ENCODE measurements around the gene RCN2.
"Not testable (repeated sequence)": the region's sequence is repeated elsewhere in the genome, so short reads cannot be mapped to it uniquely, and the experiment has no call there.

RCN2 gene

DNA sequence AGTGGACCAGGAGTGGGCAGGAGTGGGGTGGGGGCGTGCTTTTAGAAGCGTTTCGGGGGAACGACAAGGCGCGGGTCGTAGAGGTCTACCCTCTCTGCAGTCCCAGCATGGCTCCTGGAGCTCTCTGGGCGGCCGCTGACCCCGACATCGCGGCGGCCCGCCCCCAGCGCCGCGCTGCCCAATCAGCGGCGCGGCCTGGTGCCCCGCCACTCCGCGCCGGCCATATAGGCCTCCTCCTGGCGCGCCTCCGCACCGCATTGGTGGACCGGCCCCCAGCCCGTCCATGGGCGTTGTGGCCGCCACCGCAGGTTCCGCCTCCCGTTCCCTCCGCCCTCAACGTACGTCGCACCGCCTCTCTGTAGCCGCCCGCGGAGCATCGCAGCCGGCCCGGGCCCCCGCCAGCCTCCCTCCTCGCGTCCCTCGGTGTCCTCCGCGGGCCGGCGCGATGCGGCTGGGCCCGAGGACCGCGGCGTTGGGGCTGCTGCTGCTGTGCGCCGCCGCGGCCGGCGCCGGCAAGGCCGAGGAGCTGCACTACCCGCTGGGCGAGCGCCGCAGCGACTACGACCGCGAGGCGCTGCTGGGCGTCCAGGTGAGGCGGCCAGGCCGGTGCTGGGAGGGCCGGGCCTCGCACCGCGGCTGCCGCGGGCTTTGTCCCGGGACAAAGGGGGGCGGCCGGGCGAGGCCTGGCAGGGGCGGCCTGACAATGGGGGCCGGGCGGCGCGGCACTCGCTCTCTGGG is at the start of gene RCN2:
Gene RCN2, plus strand, starts transcription at position 353 of the 738 bp plus-strand sequence. Its CDS starts 93 bp downstream, at position 446.
- peak within 1 kb of the TSS; percentile 53 for H3K27ac ChIP-seq (ENCODE audit: low read depth, low read length)
- peak within 1 kb of the TSS; percentile 85 to 92 for H3K4me3 ChIP-seq (ENCODE audit: low read depth in 1 of 2, low read length in 2 of 2)
- peaks cover 0 to 10% of the 10 kb centered on the region in 2 donors for H3K36me3 ChIP-seq (ENCODE audit: control insufficient read depth in 1 of 2, insufficient read depth in 2 of 2, low read length in 2 of 2)
- no peaks in the 10 kb centered on the region for H3K9me3 ChIP-seq (ENCODE audit: control insufficient read depth in 1 of 2, low read length in 2 of 2)
- no peaks in the 10 kb centered on the region for H3K27me3 ChIP-seq (ENCODE audit: control insufficient read depth in 1 of 2, insufficient read depth in 2 of 2, low read length in 2 of 2)
- peaks cover 17 to 23% of the 10 kb centered on the region in 2 donors for H3K4me1 ChIP-seq (ENCODE audit: control insufficient read depth in 1 of 2, insufficient read depth in 2 of 2, low read length in 2 of 2)
- peak within 1 kb of the TSS; percentile 75 for H3K9ac ChIP-seq (ENCODE audit: low read depth in 1 of 2, low read length in 2 of 2)

GRCh38 chr15:76885212-76885611 is 46.3 kb upstream of the RCN2 start:
- Histone ChIP-seq H3K36me3 (ENCODE audit: control insufficient read depth in 1 of 2, insufficient read depth in 2 of 2, low read length in 2 of 2) (peaks cover 3 to 8% of the 10 kb centered on the region in 2 donors), H3K27ac (ENCODE audit: low read depth, low read length) (no peak overlapping the region), H3K9me3 (ENCODE audit: control insufficient read depth in 1 of 2, low read length in 2 of 2) (no peaks in the 10 kb centered on the region), H3K4me1 (ENCODE audit: control insufficient read depth in 1 of 2, insufficient read depth in 2 of 2, low read length in 2 of 2) (no peaks in the 10 kb centered on the region), H3K9ac (ENCODE audit: low read depth in 1 of 2, low read length in 2 of 2) (no peak overlapping the region), H3K27me3 (ENCODE audit: control insufficient read depth in 1 of 2, insufficient read depth in 2 of 2, low read length in 2 of 2) (no peaks in the 10 kb centered on the region), H3K4me3 (ENCODE audit: low read depth in 1 of 2, low read length in 2 of 2) (no peak overlapping the region)

DNA sequence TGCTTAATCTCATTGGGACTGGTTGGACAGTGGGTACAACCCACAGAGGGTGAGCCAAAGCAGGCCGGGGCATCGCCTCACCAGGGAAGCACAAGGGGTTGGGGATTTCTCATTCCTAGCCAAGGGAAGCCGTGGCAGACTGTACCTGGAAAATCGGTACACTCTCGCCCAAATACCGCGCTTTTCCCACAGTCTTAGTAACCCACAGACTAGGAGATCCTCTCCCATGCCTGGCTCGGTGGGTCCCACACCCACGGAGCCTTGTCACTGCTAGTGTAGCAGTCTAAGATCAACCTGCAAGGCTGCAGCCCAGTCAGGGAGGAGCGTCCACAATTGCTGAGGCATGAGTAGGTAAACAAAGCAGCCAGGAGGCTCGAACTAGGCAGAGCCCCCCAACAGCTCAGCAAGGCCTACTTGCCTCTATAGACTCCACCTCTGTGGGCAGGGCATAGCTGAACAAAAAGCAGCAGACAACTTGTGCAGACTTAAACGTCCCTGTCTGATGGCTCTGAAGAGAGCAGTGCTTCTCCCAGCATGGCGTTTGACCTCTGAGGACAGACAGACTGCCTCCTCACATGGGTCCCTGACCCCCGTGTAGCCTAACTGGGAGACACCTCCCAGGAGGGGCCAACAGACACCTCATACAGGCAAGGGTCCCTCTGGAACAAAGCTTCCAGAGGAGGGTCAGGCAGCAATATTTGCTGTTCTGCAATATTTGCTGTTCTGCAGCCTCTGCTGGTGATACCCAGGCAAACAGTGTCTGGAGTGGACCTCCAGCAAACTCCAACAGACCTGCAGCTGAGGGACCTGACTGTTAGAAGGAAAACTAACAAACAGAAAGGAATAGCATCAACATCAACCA is 44.0 kb upstream of the RCN2 start:
- H3K27me3 ChIP-seq (ENCODE audit: control insufficient read depth in 1 of 2, insufficient read depth in 2 of 2, low read length in 2 of 2); H3K4me3 ChIP-seq (ENCODE audit: low read depth in 1 of 2, low read length in 2 of 2); H3K9ac ChIP-seq (ENCODE audit: low read depth in 1 of 2, low read length in 2 of 2); H3K4me1 ChIP-seq (ENCODE audit: control insufficient read depth in 1 of 2, insufficient read depth in 2 of 2, low read length in 2 of 2); H3K36me3 ChIP-seq (ENCODE audit: control insufficient read depth in 1 of 2, insufficient read depth in 2 of 2, low read length in 2 of 2); H3K9me3 ChIP-seq (ENCODE audit: control insufficient read depth in 1 of 2, low read length in 2 of 2); H3K27ac ChIP-seq (ENCODE audit: low read depth, low read length): not testable (repeated sequence)

DNA sequence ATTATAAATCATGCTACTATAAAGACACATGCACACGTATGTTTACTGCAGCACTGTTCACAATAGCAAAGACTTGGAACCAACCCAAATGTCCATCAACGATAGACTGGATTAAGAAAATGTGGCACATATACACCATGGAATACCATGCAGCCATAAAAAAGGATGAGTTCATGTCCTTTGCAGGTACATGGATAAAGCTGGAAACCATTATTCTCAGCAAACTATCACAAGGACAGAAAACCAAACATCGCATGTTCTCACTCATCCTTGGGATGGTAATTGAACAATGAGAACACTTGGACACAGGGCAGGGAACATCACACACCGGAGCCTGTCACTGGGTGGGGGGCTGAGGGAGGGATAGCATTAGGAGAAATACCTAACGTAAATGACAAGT is 38.7 kb upstream of the RCN2 start:
- H3K4me3 ChIP-seq (ENCODE audit: low read depth in 1 of 2, low read length in 2 of 2); H3K36me3 ChIP-seq (ENCODE audit: control insufficient read depth in 1 of 2, insufficient read depth in 2 of 2, low read length in 2 of 2); H3K9ac ChIP-seq (ENCODE audit: low read depth in 1 of 2, low read length in 2 of 2); H3K4me1 ChIP-seq (ENCODE audit: control insufficient read depth in 1 of 2, insufficient read depth in 2 of 2, low read length in 2 of 2); H3K27ac ChIP-seq (ENCODE audit: low read depth, low read length); H3K27me3 ChIP-seq (ENCODE audit: control insufficient read depth in 1 of 2, insufficient read depth in 2 of 2, low read length in 2 of 2); H3K9me3 ChIP-seq (ENCODE audit: control insufficient read depth in 1 of 2, low read length in 2 of 2): not testable (repeated sequence)

GRCh38 chr15:76894174-76894573 is 37.4 kb upstream of the RCN2 start:
- no peak overlapping the region for H3K9ac ChIP-seq (ENCODE audit: low read depth in 1 of 2, low read length in 2 of 2)
- H3K27ac ChIP-seq (ENCODE audit: low read depth, low read length), result no peak overlapping the region
- no peak overlapping the region for H3K4me3 ChIP-seq (ENCODE audit: low read depth in 1 of 2, low read length in 2 of 2)
- no peaks in the 10 kb centered on the region for H3K9me3 ChIP-seq (ENCODE audit: control insufficient read depth in 1 of 2, low read length in 2 of 2)
- no peaks in the 10 kb centered on the region for H3K4me1 ChIP-seq (ENCODE audit: control insufficient read depth in 1 of 2, insufficient read depth in 2 of 2, low read length in 2 of 2)
- H3K36me3 ChIP-seq (ENCODE audit: control insufficient read depth in 1 of 2, insufficient read depth in 2 of 2, low read length in 2 of 2), result no peaks in the 10 kb centered on the region
- no peaks in the 10 kb centered on the region for H3K27me3 ChIP-seq (ENCODE audit: control insufficient read depth in 1 of 2, insufficient read depth in 2 of 2, low read length in 2 of 2)

- Histone ChIP-seq H3K9me3 (ENCODE audit: control insufficient read depth in 1 of 2, low read length in 2 of 2) (no peaks in the 10 kb centered on the region), H3K27me3 (ENCODE audit: control insufficient read depth in 1 of 2, insufficient read depth in 2 of 2, low read length in 2 of 2) (no peaks in the 10 kb centered on the region), H3K9ac (ENCODE audit: low read depth in 1 of 2, low read length in 2 of 2) (no peak overlapping the region), H3K36me3 (ENCODE audit: control insufficient read depth in 1 of 2, insufficient read depth in 2 of 2, low read length in 2 of 2) (no peaks in the 10 kb centered on the region), H3K4me1 (ENCODE audit: control insufficient read depth in 1 of 2, insufficient read depth in 2 of 2, low read length in 2 of 2) (peaks cover 0 to under 1% of the 10 kb centered on the region in 2 donors), H3K27ac (ENCODE audit: low read depth, low read length) (no peak overlapping the region), H3K4me3 (ENCODE audit: low read depth in 1 of 2, low read length in 2 of 2) (no peak overlapping the region)
Measured at GRCh38 chr15:76898102-76898501, 33.4 kb upstream of the RCN2 start.

DNA sequence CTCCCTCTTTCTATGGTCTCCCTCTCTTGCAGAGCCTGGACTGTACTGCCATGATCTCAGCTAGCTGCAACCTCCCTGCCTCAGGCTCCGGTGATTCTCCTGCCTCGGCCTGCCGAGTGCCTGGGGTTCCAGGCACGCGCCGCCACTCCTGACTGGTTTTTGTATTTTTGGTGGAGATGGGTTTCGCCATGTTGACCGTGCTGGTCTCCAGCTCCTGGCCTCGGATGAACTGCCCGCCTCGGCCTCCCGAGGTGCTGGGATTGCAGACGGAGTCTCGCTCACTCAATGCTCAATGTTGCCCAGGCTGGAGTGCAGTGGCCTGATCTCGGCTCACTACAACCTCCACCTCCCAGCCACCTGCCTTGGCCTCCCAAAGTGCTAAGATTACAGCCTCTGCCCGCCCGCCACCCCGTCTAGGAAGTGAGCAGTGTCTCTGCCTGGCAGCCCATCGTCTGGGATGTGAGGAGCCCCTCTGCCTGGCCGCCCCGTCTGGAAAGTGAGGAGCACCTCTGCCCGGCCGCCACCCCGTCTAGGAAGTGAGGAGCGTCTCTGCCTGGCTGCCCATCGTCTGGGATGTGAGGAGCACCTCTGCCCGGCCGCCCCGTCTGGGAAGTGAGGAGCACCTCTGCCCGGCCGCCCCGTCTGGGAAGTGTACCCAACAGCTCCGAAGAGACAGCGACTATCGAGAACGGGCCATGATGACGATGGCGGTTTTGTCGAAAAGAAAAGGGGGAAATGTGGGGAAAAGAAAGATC is 32.2 kb upstream of the RCN2 start:
- not testable (repeated sequence) for H3K9me3 ChIP-seq (ENCODE audit: control insufficient read depth in 1 of 2, low read length in 2 of 2); H3K9ac ChIP-seq (ENCODE audit: low read depth in 1 of 2, low read length in 2 of 2); H3K27ac ChIP-seq (ENCODE audit: low read depth, low read length); H3K27me3 ChIP-seq (ENCODE audit: control insufficient read depth in 1 of 2, insufficient read depth in 2 of 2, low read length in 2 of 2); H3K36me3 ChIP-seq (ENCODE audit: control insufficient read depth in 1 of 2, insufficient read depth in 2 of 2, low read length in 2 of 2); H3K4me3 ChIP-seq (ENCODE audit: low read depth in 1 of 2, low read length in 2 of 2)
- H3K4me1 ChIP-seq (ENCODE audit: control insufficient read depth in 1 of 2, insufficient read depth in 2 of 2, low read length in 2 of 2), result peaks cover 10 to 13% of the 10 kb centered on the region in 2 donors

DNA sequence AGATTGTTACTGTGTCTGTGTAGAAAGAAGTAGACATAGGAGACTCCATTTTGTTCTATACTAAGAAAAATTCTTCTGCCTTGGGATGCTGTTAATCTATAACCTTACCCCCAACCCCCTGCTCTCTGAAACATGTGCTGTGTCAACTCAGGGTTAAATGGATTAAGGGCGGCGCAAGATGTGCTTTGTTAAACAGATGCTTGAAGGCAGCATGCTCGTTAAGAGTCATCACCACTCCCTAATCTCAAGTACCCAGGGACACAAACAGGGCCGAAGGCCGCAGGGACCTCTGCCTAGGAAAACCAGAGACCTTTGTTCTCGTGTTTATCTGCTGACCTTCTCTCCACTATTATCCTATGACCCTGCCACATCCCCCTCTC is 31.6 kb upstream of the RCN2 start:
- not testable (repeated sequence) for H3K9me3 ChIP-seq (ENCODE audit: control insufficient read depth in 1 of 2, low read length in 2 of 2); H3K27me3 ChIP-seq (ENCODE audit: control insufficient read depth in 1 of 2, insufficient read depth in 2 of 2, low read length in 2 of 2); H3K4me3 ChIP-seq (ENCODE audit: low read depth in 1 of 2, low read length in 2 of 2); H3K9ac ChIP-seq (ENCODE audit: low read depth in 1 of 2, low read length in 2 of 2); H3K36me3 ChIP-seq (ENCODE audit: control insufficient read depth in 1 of 2, insufficient read depth in 2 of 2, low read length in 2 of 2); H3K27ac ChIP-seq (ENCODE audit: low read depth, low read length)
- peaks cover 13% of the 10 kb centered on the region in 2 donors for H3K4me1 ChIP-seq (ENCODE audit: control insufficient read depth in 1 of 2, insufficient read depth in 2 of 2, low read length in 2 of 2)

DNA sequence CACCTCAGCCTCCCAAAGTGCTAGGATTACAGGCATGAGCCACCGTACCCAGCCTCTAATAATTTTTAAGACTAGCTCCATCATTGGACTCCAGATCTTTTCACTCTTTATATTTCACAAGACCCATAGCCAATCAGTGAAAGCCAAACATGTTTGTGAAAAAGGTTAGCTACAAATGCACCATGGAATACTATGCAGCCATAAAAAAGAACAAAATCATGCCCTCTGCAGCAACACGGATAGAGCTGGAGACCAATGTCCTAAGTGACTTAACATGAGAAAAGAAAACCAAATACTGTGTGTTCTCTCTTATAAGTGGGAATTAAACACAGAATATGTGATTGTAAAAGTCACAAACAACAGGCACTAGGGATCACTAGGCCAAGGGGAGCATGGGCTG is 29.6 kb upstream of the RCN2 start:
- H3K9me3 ChIP-seq (ENCODE audit: control insufficient read depth in 1 of 2, low read length in 2 of 2), result no peaks in the 10 kb centered on the region
- no peak overlapping the region for H3K27ac ChIP-seq (ENCODE audit: low read depth, low read length)
- no peaks in the 10 kb centered on the region for H3K36me3 ChIP-seq (ENCODE audit: control insufficient read depth in 1 of 2, insufficient read depth in 2 of 2, low read length in 2 of 2)
- H3K4me3 ChIP-seq (ENCODE audit: low read depth in 1 of 2, low read length in 2 of 2), result no peak overlapping the region
- no peaks in the 10 kb centered on the region for H3K27me3 ChIP-seq (ENCODE audit: control insufficient read depth in 1 of 2, insufficient read depth in 2 of 2, low read length in 2 of 2)
- H3K9ac ChIP-seq (ENCODE audit: low read depth in 1 of 2, low read length in 2 of 2), result no peak overlapping the region
- H3K4me1 ChIP-seq (ENCODE audit: control insufficient read depth in 1 of 2, insufficient read depth in 2 of 2, low read length in 2 of 2), result peaks cover 23% of the 10 kb centered on the region in 2 donors

DNA sequence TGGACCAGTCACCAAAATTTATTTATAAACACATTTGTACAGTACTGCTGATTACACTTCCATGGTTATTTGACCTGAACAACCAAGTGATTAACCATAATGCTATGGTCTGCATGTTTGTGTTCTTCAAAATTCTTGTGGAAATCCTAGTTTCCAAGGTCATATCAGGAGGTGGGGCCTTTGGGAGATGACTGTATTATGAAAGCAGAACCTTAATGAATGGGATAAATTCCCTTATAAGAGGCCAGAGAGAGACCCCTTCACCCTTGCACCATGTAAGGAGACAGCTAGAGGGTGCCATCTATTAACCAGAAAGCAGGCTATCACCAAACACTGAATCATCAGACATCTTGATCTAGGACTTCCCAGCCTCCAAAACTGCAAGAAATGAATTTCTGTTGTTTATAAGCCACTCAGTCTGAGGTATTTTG is 28.3 kb upstream of the RCN2 start:
- H3K4me3 ChIP-seq (ENCODE audit: low read depth in 1 of 2, low read length in 2 of 2), result peak overlapping the region in 1 of 2 donors; percentile 3
- no peaks in the 10 kb centered on the region for H3K27me3 ChIP-seq (ENCODE audit: control insufficient read depth in 1 of 2, insufficient read depth in 2 of 2, low read length in 2 of 2)
- H3K27ac ChIP-seq (ENCODE audit: low read depth, low read length), result no peak overlapping the region
- H3K36me3 ChIP-seq (ENCODE audit: control insufficient read depth in 1 of 2, insufficient read depth in 2 of 2, low read length in 2 of 2), result no peaks in the 10 kb centered on the region
- H3K9me3 ChIP-seq (ENCODE audit: control insufficient read depth in 1 of 2, low read length in 2 of 2), result no peaks in the 10 kb centered on the region
- no peak overlapping the region for H3K9ac ChIP-seq (ENCODE audit: low read depth in 1 of 2, low read length in 2 of 2)
- H3K4me1 ChIP-seq (ENCODE audit: control insufficient read depth in 1 of 2, insufficient read depth in 2 of 2, low read length in 2 of 2), result peaks cover 23% of the 10 kb centered on the region in 2 donors
